HG02642 (cell line): Measurements from ENCODE around the gene ITGB2.
"Not testable (repeated sequence)": the region's sequence is repeated elsewhere in the genome, so short reads cannot be mapped to it uniquely, and the experiment has no call there.

Experiments
- ATAC-seq: cut with Tn5 transposase; IDR thresholded peaks from one replicate; pipeline ENCODE4 v1.9.1; 2021; ENCODE audit warnings: mild to moderate bottlenecking; ENCODE audit not compliant: unreplicated experiment, poor library complexity

The ITGB2 gene

DNA sequence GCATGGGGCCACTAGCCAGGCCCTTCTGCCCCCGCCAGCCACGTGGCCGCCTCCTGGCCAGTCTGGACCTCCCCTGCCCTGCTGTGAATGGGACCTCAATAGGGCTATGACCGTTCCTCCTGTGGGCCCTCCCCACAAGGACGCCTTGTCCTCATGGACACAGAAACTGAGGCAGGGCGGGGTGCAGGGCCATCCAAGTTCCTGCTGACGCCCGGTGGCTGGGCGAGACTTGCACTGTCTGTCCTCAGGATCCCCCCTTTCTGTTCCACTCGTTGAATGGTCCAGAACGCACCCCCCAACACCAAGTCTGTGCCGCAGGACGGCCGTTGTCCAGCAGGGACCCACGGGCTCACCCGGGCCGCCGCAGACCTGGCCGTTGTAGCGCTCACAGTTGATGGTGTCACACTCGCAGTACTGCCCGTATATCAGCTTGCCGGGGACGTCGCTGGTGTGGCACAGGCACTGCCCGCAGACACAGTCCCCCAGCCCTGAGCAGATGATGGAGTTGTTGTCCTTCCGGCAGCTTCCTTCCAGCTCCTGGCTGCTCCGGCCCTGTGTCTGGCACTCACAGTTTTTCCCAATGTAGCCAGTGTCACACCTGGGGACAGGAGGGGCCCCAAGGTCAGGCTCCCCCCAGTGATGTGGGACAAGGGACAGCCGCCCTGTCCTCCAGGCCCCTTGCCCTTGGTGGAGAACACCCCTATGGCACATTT lies 30.9 kb downstream of the ITGB2 start:
- no peak for ATAC-seq

- no peak for ATAC-seq
Observed at GRCh38 chr21:44888581-44889550, 31.8 kb downstream of the ITGB2 start.

GRCh38 chr21:44887807-44888580 lies 32.7 kb downstream of the ITGB2 start:
- ATAC-seq: no peak

- ATAC-seq: no peak
Observed at GRCh38 chr21:44887126-44887806, 33.4 kb downstream of the ITGB2 start.

GRCh38 chr21:44886113-44887075 lies 34.3 kb downstream of the ITGB2 start:
- no peak for ATAC-seq

- no peak for ATAC-seq
Observed at GRCh38 chr21:44885615-44886014, 35.1 kb downstream of the ITGB2 start.

DNA sequence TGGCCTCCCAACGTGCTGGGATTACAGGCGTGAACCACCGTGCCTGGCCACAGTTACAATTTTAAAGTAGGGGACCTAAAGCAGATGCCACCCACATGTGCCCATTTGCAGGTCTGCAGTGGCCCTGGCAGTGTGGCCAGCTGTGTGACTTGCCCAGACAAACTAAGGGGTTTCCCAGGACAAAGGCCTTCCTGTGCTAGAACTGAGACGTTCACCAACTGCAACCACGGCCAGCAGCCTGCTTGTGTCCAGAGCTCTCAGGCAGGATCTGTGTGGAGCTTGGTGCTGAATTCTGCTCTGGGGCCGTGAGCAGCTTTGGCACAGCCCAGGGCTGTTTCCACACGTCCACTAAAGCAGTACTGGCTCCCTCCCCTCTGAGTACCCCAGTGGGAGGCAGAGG lies 36.6 kb downstream of the ITGB2 start:
- no peak for ATAC-seq

DNA sequence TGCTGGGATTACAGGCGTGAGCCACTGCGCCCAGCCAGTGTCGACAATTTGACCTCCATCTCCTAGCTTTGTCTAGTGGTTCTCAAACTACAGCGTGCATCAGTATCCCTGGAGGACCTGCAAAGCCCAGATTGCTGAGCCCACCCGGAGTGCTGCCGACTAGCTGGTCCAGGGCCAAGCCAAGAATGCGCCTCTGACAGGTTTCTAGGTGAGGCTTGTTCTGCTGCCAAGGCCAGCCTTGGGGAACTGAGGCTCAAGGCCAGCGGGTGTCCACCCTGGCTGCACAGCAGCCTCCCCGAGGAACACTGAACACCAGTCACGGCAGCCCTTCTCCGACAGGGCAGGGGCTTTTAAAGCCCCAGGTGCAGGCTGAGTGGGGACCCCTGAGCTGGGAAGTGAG lies 37.4 kb downstream of the ITGB2 start:
- ATAC-seq: no peak

- ATAC-seq: no peak
Observed at GRCh38 chr21:44881198-44881872, 39.4 kb downstream of the ITGB2 start.

DNA sequence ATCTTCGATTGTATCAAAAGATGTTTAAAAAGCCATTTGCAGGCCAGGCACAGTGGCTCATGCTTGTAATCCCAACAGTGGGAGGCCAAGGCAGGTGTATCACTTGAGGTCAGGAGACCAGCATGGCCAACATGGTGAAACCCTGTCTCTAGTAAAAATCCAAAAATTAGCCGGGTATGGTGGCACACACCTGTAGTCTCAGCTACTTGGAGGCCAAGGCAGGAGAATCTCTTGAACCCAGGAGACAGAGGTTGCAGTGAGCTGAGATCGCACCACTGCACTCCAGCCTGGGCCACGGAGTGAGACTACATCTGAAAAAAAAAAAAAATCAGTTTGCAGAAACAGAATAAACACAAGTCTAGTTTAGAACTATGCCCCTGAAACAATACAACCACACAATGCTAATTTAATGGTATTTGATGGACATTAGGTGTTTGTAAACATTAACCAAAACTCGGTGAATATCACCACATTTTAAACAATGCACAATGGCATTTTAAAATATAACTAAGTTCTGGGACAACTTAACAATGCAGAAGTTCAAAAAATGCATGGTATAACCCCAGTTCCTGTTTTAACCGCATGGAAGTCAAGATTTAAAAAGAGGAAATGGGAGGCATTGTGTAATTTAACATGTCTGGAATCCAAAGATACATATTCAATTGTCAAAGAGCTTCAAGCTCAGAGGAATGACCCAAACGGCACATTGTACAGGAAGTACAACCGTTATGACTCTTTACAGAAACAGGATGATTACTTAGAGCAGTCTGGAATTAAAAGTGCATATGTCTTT lies 40.1 kb downstream of the ITGB2 start:
- no peak for ATAC-seq

- ATAC-seq: not testable (repeated sequence)
Observed at GRCh38 chr21:44879238-44879637, 41.5 kb downstream of the ITGB2 start.

- no peak for ATAC-seq
Observed at GRCh38 chr21:44878053-44878982, 42.4 kb downstream of the ITGB2 start.

GRCh38 chr21:44876849-44877575 lies 43.7 kb downstream of the ITGB2 start:
- no peak for ATAC-seq

- no peak for ATAC-seq
Observed at GRCh38 chr21:44875316-44875700, 45.4 kb downstream of the ITGB2 start.

DNA sequence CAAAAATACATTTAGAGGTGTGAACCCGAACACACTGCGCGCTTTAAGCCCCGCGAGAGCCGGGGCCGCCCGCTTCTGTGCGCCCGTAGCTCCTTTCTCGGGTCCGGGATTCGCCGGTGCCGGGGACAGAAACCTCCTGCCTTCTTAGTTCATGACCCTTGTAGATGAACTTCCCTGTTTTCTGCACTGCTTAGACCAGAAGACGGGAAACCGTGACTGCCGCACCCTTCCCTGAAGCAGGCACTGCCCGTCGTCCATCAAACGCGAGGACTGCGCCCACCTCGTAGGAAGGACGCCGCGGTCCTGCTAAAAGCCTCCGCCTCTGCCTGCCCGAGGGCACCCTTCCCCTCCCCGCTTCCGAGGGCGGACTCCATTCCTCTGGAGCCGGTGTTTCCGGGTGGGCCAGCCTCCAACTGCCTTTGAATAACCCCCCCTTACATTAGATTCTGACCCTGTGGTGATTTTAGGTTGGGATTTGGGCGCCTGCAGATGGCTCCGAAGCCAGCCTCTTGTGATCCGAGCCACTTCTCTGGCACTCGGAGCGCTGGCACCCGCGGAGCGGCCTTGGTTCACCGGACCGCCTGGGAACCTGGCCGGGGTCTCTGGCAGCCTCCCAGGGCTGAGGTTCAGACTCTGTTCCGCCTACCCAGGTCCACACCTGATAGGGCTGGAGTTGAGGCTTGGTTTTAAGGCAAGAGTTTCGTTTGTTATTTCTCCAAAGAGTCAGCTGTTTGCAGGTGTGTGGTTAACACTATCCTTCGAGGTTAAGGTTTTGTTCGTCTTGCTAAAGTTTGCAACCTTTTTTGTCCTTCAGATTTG lies 46.0 kb downstream of the ITGB2 start:
- ATAC-seq: peak; percentile 8
